ENCODE results near the gene NUDT16L1. TPM values are rescaled to one million over a fixed set of nuclear protein-coding genes. Genes with fewer than 3 reads are reported as not detected.
A peak's percentile ranks its signal among the peaks of the same experiment; 100 is the strongest.

The NUDT16L1 gene
- total RNA-seq, 6 experiments from 2014 or later: 17.8 to 36.3 (median 23.0) TPM

DNA sequence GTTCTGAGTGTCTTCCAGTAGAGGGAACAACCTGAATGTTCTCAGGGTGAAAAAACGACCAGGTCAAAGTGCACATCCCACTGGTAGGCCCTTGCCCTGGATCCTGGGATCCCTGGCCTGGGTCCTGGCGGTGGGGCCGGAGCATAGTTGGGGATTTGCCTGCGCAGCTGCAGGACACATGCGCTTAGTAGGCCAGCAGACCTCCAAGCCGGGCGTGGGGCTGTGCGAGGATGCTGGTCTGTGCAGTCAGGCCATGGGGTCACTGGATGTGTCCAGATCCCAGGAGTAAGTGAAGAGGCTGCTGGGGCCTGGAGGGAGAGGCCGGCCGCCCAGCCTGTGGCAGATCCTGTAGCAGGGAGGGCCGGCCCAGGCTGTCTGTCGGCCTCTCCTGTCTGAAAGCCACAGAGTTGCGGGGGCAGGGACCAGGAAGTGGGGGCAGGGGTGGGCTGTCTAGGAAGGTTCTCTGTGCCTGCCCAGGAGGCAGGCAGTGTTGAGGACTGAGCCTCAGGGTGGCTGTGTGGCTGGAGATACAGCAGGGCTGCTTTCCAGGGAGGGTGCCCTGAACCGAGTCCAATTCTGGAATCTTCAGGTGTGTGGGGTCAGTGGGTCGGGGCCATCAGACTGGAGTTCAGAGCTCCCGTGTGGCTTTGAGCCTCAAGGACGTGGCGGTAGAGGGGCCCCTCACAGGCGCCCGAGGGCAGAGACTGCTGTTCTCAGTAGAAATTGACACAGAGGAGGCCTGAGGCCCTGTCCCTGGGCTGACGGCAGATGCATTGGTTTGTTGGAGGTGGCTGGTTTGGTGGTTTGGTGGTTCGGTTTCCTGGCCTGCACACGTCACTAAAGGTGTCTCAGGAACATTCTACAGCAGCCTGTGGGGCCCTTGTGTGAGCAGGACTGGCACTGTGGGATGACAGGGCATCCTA is 17.2 kb upstream of the NUDT16L1 start:
- Histone ChIP-seq H3K27ac (peak overlapping the region; percentile 30 to 96 (median 68)), H3K27me3 (no peaks in the 10 kb centered on the region), H3K4me1 (peaks cover 2 to 48% (median 25%) of the 10 kb centered on the region in 4 donors), H3K36me3 (peaks cover 0 to 17% (median 8%) of the 10 kb centered on the region in 4 donors), H3K9me3 (no peaks in the 10 kb centered on the region), H3K4me3 (no peak overlapping the region)
- 30% methylated on average over 6 of the region's 23 CpGs for WGBS (ENCODE audit: insufficient coverage, low coverage, low lambda C conversion rate, missing lambda C conversion rate)
- intact Hi-C loops (cut with DNase I): no loop called here
- peak; percentile 4 to 45 (median 32) for ATAC-seq
- TF ChIP-seq POLR2A (IDR thresholded peaks at IDR 0.05): no peak
- DNase-seq: peak in 1 of 3 donors; percentile 83

DNA sequence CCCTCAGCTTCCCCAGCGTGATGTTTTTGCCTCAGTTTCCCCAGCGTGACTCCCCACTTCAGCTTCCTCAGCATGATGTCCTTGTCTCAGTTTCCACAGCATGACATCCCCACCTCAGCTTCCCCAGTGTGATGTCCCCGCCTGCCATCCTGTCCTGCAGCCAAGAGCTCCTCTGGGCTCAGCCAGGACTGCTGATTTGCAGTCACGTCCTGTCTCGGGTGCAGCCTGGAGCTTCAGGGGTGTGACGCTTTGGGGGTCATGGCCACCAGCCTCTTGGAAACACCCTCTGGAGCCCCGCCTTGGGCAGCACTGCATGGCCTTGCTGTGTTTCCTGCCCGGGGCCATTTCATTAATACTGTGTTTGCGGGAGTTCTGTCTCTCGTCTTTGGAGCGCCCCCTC is 16.5 kb upstream of the NUDT16L1 start:
- H3K27ac ChIP-seq: peak overlapping the region; percentile 30 to 96 (median 68)
- no peaks in the 10 kb centered on the region for H3K9me3 ChIP-seq
- H3K36me3 ChIP-seq: peaks cover 0 to 12% (median 5%) of the 10 kb centered on the region in 4 donors
- 34% methylated on average over 6 of the region's 11 CpGs for WGBS (ENCODE audit: insufficient coverage, low coverage, low lambda C conversion rate, missing lambda C conversion rate)
- TF ChIP-seq, protein P1, sequence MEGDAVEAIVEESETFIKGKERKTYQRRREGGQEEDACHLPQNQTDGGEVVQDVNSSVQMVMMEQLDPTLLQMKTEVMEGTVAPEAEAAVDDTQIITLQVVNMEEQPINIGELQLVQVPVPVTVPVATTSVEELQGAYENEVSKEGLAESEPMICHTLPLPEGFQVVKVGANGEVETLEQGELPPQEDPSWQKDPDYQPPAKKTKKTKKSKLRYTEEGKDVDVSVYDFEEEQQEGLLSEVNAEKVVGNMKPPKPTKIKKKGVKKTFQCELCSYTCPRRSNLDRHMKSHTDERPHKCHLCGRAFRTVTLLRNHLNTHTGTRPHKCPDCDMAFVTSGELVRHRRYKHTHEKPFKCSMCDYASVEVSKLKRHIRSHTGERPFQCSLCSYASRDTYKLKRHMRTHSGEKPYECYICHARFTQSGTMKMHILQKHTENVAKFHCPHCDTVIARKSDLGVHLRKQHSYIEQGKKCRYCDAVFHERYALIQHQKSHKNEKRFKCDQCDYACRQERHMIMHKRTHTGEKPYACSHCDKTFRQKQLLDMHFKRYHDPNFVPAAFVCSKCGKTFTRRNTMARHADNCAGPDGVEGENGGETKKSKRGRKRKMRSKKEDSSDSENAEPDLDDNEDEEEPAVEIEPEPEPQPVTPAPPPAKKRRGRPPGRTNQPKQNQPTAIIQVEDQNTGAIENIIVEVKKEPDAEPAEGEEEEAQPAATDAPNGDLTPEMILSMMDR (IDR thresholded peaks at IDR 0.05): no peak
- TF ChIP-seq POLR2A (IDR thresholded peaks at IDR 0.05): no peak
- no peaks in the 10 kb centered on the region for H3K27me3 ChIP-seq
- ATAC-seq: peak; percentile 1 to 16 (median 4)
- H3K4me3 ChIP-seq: no peak overlapping the region
- H3K4me1 ChIP-seq: peaks cover 2 to 55% (median 25%) of the 10 kb centered on the region in 4 donors
- intact Hi-C loops (cut with DNase I): no loop called here
- DNase-seq: peak in 2 of 3 donors; percentile 69 to 81

GRCh38 chr16:4677390-4677789 is 16.0 kb upstream of the NUDT16L1 start:
- intact Hi-C loops (cut with DNase I): no loop called here
- peak in 2 of 3 donors; percentile 71 to 85 for DNase-seq
- H3K36me3 ChIP-seq: peaks cover 0 to 12% (median 7%) of the 10 kb centered on the region in 4 donors
- H3K4me3 ChIP-seq: no peak overlapping the region
- H3K27ac ChIP-seq: peak overlapping the region; percentile 30 to 96 (median 68)
- peak in 3 of 4 donors; percentile 18 to 26 (median 24) for ATAC-seq
- TF ChIP-seq, protein P1 (IDR thresholded peaks at IDR 0.05): no peak
- no peak for TF ChIP-seq POLR2A (IDR thresholded peaks at IDR 0.05)
- H3K4me1 ChIP-seq: peaks cover 2 to 60% (median 28%) of the 10 kb centered on the region in 4 donors
- no peaks in the 10 kb centered on the region for H3K27me3 ChIP-seq
- no peaks in the 10 kb centered on the region for H3K9me3 ChIP-seq
- 46% methylated on average over 6 of the region's 17 CpGs for WGBS (ENCODE audit: insufficient coverage, low coverage, low lambda C conversion rate, missing lambda C conversion rate)

DNA sequence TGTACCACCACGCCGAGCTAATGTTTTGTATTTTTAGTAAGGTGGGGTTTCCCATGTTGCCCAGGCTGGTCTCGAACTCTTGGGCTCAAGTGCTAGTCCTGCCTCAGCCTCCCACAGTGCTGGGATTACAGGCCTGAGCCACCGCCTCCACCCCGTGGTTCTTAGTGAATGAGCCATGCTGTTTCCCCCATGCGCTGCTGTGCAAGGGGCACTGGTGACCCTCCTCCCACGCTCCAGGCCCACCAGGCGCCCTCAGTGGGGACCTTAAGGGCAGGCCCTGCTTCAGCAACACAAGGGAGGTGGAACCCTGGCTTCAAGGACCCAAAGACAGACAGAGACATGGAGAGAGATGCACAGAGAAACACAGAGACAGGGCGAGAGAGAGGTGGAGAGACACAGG is 15.4 kb upstream of the NUDT16L1 start:
- ATAC-seq: no peak
- 88% methylated on average over 5 of the region's 9 CpGs for WGBS (ENCODE audit: insufficient coverage, low coverage, low lambda C conversion rate, missing lambda C conversion rate)
- peaks cover 2 to 66% (median 31%) of the 10 kb centered on the region in 4 donors for H3K4me1 ChIP-seq
- intact Hi-C loops (cut with DNase I): no loop called here
- no peak overlapping the region for H3K4me3 ChIP-seq
- peaks cover 0 to 10% (median 6%) of the 10 kb centered on the region in 4 donors for H3K36me3 ChIP-seq
- TF ChIP-seq POLR2A (IDR thresholded peaks at IDR 0.05): no peak
- TF ChIP-seq, protein P1 (IDR thresholded peaks at IDR 0.05): no peak
- no peaks in the 10 kb centered on the region for H3K9me3 ChIP-seq
- H3K27me3 ChIP-seq: no peaks in the 10 kb centered on the region
- H3K27ac ChIP-seq: peak overlapping the region in 2 of 3 donors; percentile 46 to 96
- DNase-seq: peak in 2 of 3 donors; percentile 44 to 46

DNA sequence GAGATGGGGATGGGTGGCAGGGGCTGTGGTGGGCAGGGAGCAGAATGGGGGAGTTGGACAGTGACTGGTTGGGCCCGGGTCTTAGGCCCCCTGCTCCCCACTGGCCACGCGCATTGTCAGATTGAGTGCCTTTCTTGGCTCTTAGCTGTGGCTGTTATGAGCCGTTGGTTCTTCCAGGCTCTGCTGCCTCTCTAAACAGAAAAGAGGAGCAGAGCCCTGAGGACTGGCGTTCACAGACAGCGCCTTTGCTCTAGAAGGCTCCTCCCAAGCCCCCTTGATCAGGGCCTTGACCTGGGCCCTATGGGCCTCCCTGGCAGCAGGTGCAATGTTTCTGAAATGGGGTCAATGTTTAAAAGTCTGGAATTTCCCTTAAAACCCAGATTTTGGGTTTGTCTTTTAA is 14.8 kb upstream of the NUDT16L1 start:
- H3K9me3 ChIP-seq: no peaks in the 10 kb centered on the region
- DNase-seq (peak in 1 of 3 donors; percentile 45), ATAC-seq (no peak)
- no peak for TF ChIP-seq POLR2A (IDR thresholded peaks at IDR 0.05)
- TF ChIP-seq, protein P1 (IDR thresholded peaks at IDR 0.05): no peak
- WGBS (ENCODE audit: insufficient coverage, low coverage, low lambda C conversion rate, missing lambda C conversion rate): 92% methylated on average over 2 of the region's 6 CpGs
- no peaks in the 10 kb centered on the region for H3K27me3 ChIP-seq
- H3K4me3 ChIP-seq: no peak overlapping the region
- H3K36me3 ChIP-seq: peaks cover 0 to 6% (median 4%) of the 10 kb centered on the region in 4 donors
- H3K27ac ChIP-seq: peak overlapping the region; percentile 70 to 96 (median 80)
- peaks cover 2 to 73% (median 34%) of the 10 kb centered on the region in 4 donors for H3K4me1 ChIP-seq
- intact Hi-C loops (cut with DNase I): no loop called here
